Kidney epithelial cell (primary cell): ENCODE data around the gene DCP1B. TPM values are rescaled to one million over a fixed set of nuclear protein-coding genes. Genes with fewer than 3 reads are reported as not detected.
A peak's percentile ranks its signal among the peaks of the same experiment; 100 is the strongest.

Experiments used
- DNase-seq: peaks from one replicate; pipeline ENCODE4 v3.0.0-alpha.2; 2010; ENCODE audit warnings: low read depth
- H3K27me3 ChIP-seq: 2 replicates; pipeline ENCODE4 v1.6.0; 2011; ENCODE audit warnings: low read length; ENCODE audit not compliant: control insufficient read depth, insufficient read depth
- H3K36me3 ChIP-seq: 2 replicates; pipeline ENCODE4 v1.5.1; 2011; ENCODE audit warnings: low read length; ENCODE audit not compliant: control insufficient read depth, insufficient read depth
- H3K4me3 ChIP-seq: 2 replicates; pipeline ENCODE4 v1.5.1; 2011; ENCODE audit warnings: low read depth, mild to moderate bottlenecking, control low read depth, low read length
- CTCF ChIP-seq: IDR thresholded peaks from 2 replicates; pipeline ENCODE4 v1.5.1; 2011; ENCODE audit warnings: mild to moderate bottlenecking, moderate library complexity, low read length, control low read depth, inconsistent platforms; ENCODE audit not compliant: insufficient read depth, poor library complexity, severe bottlenecking
- total RNA-seq: library from RNA; depleted of rRNA; stranded (reverse); fragments of >200 nt; gene quantifications from 2 replicates; pipeline ENCODE4 v1.2.3, GENCODE V29; 2015

Gene DCP1B
- total RNA-seq, 1 donor from 2014 or later, result 22.4 TPM

DNA sequence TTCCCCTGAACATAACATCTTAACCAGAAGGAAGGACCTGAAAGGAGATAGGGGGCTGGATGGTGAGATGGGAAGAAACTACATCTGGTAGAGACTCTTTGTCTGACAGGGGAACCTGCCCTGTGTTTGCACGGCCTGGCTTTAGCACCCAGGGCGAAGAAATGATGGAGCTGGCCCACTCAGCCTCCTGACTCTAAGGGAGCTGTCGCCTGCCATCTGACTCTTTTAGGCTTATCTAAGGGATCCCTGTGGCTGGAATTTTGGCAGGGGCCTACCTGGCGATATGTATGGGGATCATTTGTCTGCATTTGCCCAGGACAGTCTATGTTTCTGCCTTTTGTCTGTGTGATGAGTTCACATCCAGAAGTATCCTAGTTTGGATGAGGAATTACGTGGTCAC lies 70.2 kb downstream of the DCP1B start:
- no peak for TF ChIP-seq CTCF
- no peak overlapping the region for H3K4me3 ChIP-seq

DNA sequence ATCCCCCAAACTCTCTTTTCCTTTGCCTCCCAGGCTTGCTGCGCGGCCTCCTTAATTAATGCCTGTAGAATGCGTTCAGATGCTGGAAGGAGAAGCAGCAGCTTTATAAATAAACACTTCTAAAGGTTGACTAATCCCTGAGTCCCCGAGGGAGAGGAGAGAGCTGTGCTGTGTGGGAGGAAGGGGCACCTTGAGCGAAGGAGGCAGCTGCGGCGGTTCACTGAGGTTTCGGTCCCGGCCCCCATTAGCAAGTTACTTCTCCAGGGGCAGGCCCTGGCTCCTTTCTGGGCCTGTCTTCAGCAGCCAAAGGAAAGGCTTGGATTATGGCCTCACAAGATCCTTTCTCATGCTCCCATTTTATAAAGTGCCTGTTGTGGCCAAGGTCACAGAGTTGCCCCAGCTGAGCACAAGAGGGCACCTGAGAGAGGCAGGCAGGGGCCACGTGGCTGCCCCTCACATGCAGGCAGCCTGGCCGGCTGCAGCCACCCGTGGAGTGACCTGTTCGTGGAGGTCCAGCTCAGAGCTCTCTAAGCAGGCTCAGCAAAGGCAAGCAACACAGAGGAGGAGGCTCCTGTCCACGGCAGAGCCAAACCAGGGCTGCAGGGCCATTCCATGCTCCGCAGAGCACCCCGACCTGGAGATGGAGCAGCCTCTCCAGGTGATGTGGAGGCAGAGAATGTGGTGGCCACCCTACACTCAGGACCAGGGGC lies 70.8 kb downstream of the DCP1B start:
- no peak for TF ChIP-seq CTCF
- Histone ChIP-seq H3K36me3 (no peaks in the 10 kb centered on the region), H3K27me3 (peaks cover 16% of the 10 kb centered on the region), H3K4me3 (no peak overlapping the region)
- no peak for DNase-seq

More for the DNA sequence above, 70.2 kb downstream of the DCP1B start:
- no peak for DNase-seq
- H3K36me3 ChIP-seq, result no peaks in the 10 kb centered on the region
- H3K27me3 ChIP-seq, result peaks cover 10% of the 10 kb centered on the region

DNA sequence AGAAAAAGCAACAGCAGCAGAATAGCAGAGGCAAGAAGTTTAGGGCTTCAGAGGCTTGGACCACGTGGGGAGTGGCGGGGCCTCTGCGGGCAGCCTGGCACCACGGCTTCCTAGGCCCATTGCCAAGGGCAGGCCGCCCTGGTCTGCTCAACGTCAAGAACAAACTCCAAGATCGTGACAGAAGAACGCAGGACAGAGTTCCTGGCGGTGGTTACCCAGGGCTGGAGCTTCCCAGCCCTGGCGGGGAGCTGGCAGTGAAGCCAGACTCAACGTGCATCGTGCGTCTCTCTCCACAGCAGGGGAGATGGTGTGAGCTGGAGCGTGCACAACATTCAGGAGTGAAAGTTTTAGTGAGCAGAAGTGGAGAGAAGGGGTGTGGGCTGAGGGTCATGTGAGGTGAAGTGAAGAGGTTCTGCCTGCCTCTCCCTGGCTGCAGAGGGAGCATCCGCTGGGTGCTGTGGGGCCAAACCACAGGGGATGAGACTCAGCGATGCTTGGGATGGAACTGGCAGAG lies 71.9 kb downstream of the DCP1B start:
- TF ChIP-seq CTCF, result no peak
- Histone ChIP-seq H3K36me3 (no peaks in the 10 kb centered on the region), H3K27me3 (peaks cover 25% of the 10 kb centered on the region), H3K4me3 (no peak overlapping the region)
- peak; percentile 12 for DNase-seq

DNA sequence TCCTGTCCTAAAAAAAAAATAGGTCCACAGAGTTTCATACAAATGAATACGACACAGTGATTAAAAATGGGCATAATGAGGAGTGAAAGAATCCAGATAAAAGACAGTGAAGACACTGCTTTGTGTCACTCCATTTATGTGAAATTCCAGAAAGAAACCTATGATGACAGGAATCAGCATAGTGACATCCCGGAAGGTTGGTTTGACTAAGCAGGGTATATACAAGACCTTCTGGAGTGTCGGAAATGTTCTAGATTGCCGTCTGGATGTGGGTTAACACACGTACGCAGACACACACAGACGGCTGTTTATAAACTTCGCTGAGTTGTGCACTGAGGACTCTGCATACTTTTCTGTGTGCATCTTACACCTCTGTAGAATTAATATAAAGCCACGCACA lies 72.6 kb downstream of the DCP1B start:
- H3K27me3 ChIP-seq, result peaks cover 29% of the 10 kb centered on the region
- no peak for TF ChIP-seq CTCF
- no peaks in the 10 kb centered on the region for H3K36me3 ChIP-seq
- DNase-seq, result no peak
- H3K4me3 ChIP-seq, result no peak overlapping the region

GRCh38 chr12:1930803-1931597 lies 73.3 kb downstream of the DCP1B start:
- Histone ChIP-seq H3K4me3 (no peak overlapping the region), H3K27me3 (peaks cover 31% of the 10 kb centered on the region), H3K36me3 (no peaks in the 10 kb centered on the region)
- no peak for DNase-seq
- TF ChIP-seq CTCF, result no peak
